ENCODE data around the gene ZFAND3. TPM values are rescaled to one million over a fixed set of nuclear protein-coding genes. Genes with fewer than 3 reads are reported as not detected.

ZFAND3 gene
- total and polyA plus RNA-seq, 8 donors, result 19.8 to 164 (median 37.3) TPM

DNA sequence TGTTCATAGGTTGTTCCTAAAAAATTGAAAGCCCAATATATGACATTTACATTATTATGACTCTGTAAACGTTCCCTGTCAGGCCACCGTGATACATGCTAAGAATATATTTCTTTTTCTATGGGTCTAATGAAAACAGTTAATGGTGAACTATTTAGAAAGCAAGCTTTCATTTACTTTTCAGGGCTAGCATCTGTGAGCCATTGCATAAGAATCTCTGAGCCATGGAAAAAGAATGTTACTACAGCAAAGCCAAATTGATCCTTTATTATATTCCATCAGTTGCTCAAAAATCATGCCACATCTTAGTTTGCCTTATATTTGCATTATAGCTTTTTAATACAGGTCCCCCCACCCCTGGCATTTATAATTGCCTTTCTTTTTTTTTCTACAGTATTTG is 275.5 kb downstream of the ZFAND3 start:
- TF ChIP-seq EP300 (IDR thresholded peaks at IDR 0.05), result no peak
- no peak for TF ChIP-seq POLR2A (IDR thresholded peaks at IDR 0.05)
- TF ChIP-seq POLR2AphosphoS5 (IDR thresholded peaks at IDR 0.05), result no peak
- TF ChIP-seq, protein P1, sequence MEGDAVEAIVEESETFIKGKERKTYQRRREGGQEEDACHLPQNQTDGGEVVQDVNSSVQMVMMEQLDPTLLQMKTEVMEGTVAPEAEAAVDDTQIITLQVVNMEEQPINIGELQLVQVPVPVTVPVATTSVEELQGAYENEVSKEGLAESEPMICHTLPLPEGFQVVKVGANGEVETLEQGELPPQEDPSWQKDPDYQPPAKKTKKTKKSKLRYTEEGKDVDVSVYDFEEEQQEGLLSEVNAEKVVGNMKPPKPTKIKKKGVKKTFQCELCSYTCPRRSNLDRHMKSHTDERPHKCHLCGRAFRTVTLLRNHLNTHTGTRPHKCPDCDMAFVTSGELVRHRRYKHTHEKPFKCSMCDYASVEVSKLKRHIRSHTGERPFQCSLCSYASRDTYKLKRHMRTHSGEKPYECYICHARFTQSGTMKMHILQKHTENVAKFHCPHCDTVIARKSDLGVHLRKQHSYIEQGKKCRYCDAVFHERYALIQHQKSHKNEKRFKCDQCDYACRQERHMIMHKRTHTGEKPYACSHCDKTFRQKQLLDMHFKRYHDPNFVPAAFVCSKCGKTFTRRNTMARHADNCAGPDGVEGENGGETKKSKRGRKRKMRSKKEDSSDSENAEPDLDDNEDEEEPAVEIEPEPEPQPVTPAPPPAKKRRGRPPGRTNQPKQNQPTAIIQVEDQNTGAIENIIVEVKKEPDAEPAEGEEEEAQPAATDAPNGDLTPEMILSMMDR (IDR thresholded peaks at IDR 0.05), result no peak
- Histone ChIP-seq H3K9me3 (no peaks in the 10 kb centered on the region), H3K27me3 (no peaks in the 10 kb centered on the region), H3K4me1 (peaks cover 0 to 30% (median 3%) of the 10 kb centered on the region in 4 donors), H3K36me3 (peaks cover 0 to 4% (median 0%) of the 10 kb centered on the region in 4 donors), H3K4me3 (no peak overlapping the region), H3K27ac (no peak overlapping the region)
- 54 to 60% (median 57%) methylated on average over 2 of the region's 2 CpGs for WGBS, 5 donors
- intact Hi-C loops (cut with DNase I; ENCODE audit: low total_unique reads), result no loop called here
- no peak for DNase-seq

DNA sequence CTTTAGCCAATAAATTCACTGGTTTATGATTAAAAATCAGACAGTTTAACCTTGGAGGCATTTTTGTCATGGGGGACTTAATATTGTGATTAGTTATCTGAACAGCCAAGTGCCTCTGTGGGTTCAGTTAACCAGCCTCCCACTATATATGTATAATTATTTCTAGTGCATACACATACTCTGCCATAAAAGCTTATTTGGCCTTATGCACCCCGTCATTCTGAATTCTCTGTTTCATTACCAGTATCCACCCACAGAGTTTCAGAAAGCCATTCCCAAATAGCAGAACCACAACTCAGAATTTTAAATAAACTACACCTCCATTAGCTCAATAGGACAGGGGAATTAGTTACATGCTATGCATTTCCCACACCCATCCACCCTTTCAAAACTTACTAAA is 279.7 kb downstream of the ZFAND3 start:
- WGBS, 5 donors, result 75 to 87% (median 80%) methylated on average over 1 of the region's 1 CpG
- H3K9me3 ChIP-seq, result no peaks in the 10 kb centered on the region
- H3K36me3 ChIP-seq, result peaks cover 0 to 9% (median 0%) of the 10 kb centered on the region in 4 donors
- H3K4me1 ChIP-seq, result peaks cover 0 to 8% (median 3%) of the 10 kb centered on the region in 4 donors
- H3K27me3 ChIP-seq, result no peaks in the 10 kb centered on the region
- intact Hi-C loops (cut with DNase I; ENCODE audit: low total_unique reads), result no loop called here
- no peak overlapping the region for H3K27ac ChIP-seq
- H3K4me3 ChIP-seq, result no peak overlapping the region
- TF ChIP-seq POLR2AphosphoS5 (IDR thresholded peaks at IDR 0.05), result no peak
- TF ChIP-seq EP300 (IDR thresholded peaks at IDR 0.05), result no peak
- TF ChIP-seq POLR2A (IDR thresholded peaks at IDR 0.05), result no peak
- TF ChIP-seq, protein P1 (IDR thresholded peaks at IDR 0.05), result no peak
- no peak for DNase-seq

DNA sequence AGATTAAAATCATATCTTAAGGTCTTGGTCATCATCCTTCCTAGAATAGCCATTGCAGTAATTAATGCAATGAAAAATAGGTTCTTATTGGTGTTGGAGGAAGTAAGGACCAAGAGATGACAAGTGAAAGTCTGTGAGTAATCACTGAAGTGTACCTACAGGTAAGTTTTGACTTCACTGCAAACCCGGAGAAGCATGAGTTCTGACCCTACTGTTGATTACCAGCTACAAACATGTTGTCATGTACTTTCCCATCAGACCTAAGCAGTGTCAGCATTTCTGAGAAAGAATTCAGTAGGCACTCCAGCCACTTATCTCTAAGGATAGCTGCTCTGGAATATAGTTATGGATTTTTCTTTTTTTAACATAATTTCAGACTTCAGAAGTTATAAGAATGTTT is 280.9 kb downstream of the ZFAND3 start:
- 86 to 95% (median 88%) methylated on average over 1 of the region's 1 CpG for WGBS, 5 donors
- no peak for DNase-seq
- Histone ChIP-seq H3K27ac (no peak overlapping the region), H3K9me3 (no peaks in the 10 kb centered on the region), H3K36me3 (peaks cover 0 to 9% (median 0%) of the 10 kb centered on the region in 4 donors), H3K4me3 (no peak overlapping the region), H3K27me3 (no peaks in the 10 kb centered on the region), H3K4me1 (peaks cover 0 to 8% (median 0%) of the 10 kb centered on the region in 4 donors)
- no peak for TF ChIP-seq EP300 (IDR thresholded peaks at IDR 0.05)
- TF ChIP-seq, protein P1 (IDR thresholded peaks at IDR 0.05), result no peak
- no peak for TF ChIP-seq POLR2AphosphoS5 (IDR thresholded peaks at IDR 0.05)
- TF ChIP-seq POLR2A (IDR thresholded peaks at IDR 0.05), result no peak
- intact Hi-C loops (cut with DNase I; ENCODE audit: low total_unique reads), result no loop called here

DNA sequence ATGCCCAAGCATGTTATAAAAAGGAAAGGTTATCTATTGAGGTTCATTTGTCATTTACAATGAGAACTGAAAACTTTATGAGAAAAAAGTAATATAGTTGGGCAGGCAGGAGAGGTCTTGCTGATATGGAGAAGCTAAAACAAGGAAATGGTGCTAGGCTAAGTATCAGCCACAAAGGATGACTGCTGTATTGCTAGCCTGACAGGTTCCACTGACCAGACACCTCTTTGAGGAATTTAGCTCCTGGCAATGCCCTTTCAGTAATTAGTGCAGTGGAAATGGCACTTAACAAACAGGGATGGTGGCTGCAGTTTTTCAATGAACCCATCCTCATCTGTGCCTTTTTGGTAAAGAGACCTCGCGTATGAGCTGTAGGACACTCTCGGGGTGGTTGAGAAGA is 284.4 kb downstream of the ZFAND3 start:
- 91 to 96% (median 94%) methylated on average over 3 of the region's 3 CpGs for WGBS, 5 donors
- Histone ChIP-seq H3K4me3 (no peak overlapping the region), H3K9me3 (no peaks in the 10 kb centered on the region), H3K4me1 (peaks cover 0 to 20% (median 6%) of the 10 kb centered on the region in 4 donors), H3K27me3 (no peaks in the 10 kb centered on the region), H3K36me3 (peaks cover 0 to 15% (median 5%) of the 10 kb centered on the region in 4 donors), H3K27ac (no peak overlapping the region)
- DNase-seq, result no peak
- intact Hi-C loops (cut with DNase I; ENCODE audit: low total_unique reads), result no loop called here
- TF ChIP-seq, protein P1 (IDR thresholded peaks at IDR 0.05), result no peak
- TF ChIP-seq POLR2AphosphoS5 (IDR thresholded peaks at IDR 0.05) (no peak), POLR2A (IDR thresholded peaks at IDR 0.05) (no peak), EP300 (IDR thresholded peaks at IDR 0.05) (no peak)

All from stomach (tissue), 9 donors.